ENCODE results near the gene ACOXL.
A peak's percentile ranks its signal among the peaks of the same experiment; 100 is the strongest.

Gene ACOXL

DNA sequence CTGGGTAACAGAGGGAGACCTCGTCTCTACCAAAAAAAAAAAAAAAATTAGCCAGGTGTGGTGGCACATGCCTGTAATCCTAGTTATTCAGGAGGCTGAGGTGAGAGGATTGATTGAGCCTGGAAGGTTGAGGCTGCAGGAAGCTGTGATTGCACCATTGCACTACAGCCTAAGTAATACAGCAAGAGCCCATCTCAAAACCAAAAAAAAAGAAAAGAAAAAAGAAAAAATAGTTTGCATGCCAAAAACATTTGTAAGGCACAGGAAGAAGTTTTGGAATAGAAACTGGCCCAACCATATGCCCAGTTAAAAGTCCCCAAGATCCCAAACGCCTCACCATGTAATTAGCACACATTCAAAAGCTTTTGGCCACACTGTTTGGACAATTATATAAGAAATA is 13.4 kb upstream of the ACOXL start:
- no peak for DNase-seq

DNA sequence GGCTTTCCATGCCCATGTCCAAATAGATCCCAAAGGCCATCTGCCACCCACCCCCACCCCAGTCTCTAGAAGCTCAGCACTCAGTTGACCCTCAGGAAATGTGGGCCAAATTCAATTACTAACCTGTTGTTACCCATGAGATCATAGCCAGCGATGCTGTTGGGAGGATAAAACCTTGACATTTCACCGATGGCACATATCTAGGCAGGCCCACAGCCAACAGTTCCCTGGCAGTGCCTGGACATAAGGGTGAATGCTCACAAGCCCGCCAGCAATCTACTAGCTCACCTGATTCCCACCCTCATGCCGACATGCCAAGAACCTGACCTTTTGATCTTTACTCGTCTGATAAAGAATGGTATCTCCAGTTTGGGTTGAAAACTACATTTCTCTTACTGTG is 11.8 kb upstream of the ACOXL start:
- DNase-seq, result no peak

DNA sequence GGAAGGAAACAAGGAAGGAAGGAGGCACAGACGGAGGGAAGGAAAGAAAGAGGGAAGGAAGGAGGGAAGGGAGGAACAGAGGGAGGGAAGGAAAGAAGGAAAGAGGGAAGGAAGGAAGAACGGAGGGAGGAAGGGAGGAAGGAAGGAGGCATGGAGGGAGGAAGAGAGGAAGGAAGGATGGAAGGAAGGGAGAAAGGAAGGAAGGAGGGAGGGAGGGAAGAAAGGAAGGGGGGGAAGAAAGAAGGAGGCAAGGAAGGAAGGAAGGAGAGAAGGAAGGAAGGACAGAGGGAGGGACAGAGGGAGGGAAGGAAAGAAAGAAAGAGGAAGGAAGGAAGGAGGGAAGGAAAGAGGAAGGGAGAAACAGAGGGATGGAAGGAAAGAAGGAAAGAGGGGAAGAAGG is 7.6 kb upstream of the ACOXL start:
- DNase-seq, result no peak

DNA sequence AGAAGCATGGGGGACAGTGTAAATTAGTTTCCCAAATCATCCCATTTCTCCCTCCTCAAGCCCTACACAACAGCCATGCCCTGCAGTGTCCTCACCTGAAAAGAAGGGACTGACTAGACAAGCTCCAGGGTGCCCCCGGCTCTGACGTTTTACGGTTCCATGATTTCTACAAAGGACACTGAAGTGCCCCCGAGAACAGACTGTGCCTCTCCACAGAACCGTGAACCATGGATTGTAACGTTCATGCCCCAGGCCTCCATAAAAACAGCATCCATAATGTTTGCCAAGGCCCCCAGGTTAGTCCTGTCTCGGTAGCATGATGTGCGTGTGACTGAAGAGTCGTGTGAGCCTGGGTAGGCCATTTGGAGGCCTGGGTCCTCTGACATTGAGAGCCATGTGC is 7.0 kb upstream of the ACOXL start:
- DNase-seq, result no peak

DNA sequence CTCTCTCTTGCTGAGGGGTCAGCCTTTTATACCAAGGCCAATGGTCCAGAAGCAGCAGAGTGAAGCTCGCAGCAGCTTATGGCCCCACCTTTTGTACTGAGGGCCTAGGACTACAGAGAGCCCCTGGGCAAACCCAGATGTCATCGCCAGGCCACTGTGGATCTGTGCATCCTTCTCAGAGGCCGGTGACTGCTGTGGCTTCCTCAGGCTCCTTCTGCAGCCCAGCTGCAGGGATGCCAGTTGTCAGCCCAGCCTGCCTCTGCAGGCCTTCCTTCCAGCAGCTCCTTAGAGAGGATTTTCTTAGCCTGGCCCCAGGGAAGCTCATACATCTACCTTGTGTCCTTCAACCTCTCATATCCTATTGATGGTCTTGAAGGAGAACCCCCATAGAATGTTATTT is 6.5 kb upstream of the ACOXL start:
- no peak for DNase-seq

DNA sequence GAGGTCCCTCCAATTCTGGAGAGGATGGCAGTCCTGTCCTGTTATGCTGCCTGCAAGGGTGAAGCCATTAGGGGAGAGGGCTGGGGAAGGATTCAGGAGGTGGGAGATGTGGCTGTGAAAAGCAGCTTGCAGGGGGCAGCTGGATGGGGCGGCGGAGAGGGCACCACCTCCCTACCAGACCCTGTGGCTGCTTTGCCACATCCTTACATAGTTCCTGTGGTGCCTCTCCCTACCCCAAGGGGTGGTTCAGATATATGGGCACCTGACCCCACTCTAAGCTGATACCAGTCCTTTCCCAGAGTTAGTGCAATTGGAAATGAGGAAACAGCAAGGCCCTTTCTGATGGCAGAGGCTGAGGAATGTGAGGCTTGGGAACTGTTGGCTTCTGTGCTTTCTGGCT is 6.1 kb upstream of the ACOXL start:
- DNase-seq, result no peak

DNA sequence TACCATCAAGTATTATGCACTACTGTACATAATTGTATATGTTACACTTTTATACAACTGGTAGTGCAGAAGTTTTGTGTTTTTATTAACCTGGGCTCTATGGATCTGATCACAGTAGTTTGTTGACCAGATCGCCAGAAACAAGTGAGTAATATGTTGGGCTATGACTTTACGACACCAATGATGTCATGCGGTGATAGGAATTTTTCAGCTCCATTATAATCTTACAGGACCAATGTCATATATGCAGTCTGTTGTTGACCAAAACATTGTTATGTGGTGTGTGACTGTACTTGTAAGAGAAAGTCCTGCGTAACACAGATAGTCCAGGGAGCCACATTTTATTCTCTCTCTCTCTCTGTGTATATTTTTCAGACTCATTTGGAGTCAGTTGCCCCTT is 4.5 kb upstream of the ACOXL start:
- no peak for DNase-seq

DNA sequence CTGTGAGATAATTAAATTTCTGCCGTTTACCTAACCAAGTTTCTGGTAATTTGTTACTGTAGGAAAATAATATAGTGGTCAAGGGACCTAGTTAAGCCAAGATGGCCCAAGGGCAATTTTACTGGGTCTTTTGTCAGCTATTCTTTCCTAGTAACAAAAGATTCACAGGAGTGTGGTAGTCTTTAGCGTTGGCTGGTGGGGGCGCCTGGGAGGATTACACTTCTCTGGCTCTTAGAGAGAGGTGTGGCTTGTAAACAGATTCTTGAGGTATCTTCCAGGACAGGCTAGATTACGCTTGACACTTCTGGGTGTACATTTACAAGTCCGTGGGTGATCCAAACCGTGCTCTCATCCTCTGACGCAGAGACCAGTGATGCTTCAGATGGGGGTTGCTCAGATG is 3.3 kb upstream of the ACOXL start:
- no peak for DNase-seq

DNA sequence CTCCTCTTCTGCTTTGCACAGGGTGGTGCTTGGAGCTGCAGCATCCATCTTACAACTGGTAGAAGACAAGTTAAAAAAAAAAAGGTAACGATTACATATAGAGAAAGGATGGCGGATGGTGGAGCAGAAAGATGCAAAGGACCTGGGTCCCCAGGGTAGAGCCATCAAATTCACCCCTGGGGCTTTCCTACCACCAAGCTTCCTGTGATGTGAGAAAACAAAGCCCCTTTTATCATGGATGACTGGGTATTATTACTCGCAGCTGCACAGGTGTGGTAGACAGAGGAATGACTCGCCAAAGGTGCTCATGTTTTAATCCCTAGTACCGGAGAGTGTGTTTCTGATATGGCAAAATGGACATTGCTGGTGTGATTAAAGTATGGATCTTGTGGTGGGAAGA is 1.3 kb upstream of the ACOXL start:
- DNase-seq, result no peak

DNA sequence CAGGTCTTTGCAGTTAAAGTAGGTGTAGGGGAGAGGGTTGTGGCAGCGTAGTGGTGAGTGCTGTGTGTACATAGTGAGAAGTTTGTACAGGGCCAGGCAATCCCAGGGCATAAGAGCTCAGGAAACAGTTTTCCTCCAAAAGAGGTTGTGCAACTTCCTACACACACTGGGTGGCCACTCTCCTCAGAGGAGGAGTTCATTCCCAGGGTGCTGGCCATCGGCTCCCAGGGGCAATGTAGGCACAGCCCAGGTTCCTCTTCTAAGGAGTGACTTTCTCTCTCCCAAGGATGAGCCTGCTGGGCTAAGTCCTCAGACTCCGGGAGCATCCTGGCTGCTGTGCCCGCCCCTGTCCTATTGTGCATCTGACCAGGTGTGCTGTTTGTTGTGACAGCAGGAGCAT is 3.0 kb downstream of the ACOXL start:
- DNase-seq, result no peak

DNA sequence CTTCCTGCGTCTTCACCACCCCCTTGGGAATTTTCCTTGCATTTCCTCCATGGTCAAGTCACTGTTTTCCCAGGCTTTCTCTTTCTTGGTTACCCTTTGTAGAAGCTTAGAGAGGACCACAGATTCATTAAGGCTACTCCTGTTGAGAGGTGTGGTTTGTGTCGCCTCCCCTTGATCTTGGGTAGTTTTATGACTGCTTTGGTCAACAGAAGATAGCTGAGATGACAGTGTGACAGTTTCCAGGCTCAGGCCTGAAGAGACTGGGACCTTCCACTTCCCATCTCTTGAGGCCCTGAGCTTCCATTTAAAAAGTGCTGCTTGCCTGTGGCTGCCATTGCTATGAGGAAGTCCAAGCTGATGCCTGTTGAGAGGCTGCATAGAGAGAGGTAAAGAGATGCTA is 5.4 kb downstream of the ACOXL start:
- DNase-seq, result no peak

DNA sequence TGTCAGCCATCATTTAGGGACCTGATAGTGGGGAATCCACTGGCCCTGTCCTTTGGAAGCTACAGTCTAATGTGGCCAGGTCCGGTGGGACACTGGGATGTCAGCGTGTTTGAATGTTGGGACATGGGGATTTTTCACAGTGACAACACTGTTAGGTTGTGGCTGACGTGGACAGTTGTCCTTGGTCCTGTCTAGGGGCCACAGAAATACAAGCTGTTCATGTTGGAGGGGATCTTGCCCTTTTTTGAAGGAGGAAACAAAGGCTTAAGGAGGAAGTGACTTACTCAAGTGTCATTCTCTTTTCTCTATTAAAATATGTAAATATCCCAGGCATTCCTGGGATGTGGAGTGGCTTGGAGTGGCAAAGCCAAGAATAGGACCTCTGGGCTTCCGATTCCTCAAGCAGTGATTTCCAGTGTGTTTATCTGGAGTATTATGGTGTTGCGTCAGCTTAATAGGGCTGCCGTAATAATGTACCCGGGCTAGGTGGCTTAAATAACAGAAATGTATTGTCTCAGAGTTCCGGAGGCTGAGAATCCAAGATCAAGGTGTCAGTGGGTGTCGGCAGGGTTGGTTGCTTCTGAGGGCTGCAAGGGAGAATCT is 8.5 kb downstream of the ACOXL start:
- DNase-seq, result no peak

DNA sequence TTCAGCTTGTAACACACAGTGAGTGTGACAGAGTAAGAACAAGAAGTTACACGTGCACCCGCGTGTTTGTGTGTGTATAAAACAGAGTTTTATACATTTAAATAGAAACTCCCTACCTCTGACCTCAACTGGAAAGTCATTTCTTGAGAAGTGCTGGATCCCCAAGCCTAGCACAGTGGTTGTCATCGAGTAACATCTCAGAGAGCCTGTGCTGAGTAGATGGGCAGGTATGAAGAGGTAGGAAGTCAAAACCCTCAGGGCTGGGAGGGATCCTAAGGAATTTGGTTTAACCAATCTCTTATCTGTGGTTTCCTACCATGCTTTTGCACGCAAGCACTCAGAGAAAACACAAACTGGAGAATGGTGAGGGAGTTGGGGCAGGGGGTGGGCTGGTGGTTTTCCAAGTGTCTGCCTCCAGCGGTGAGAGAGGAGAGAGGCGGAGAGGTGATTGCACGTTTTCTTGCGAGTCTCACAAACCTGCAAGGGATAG is 9.2 kb downstream of the ACOXL start:
- no peak for DNase-seq

DNA sequence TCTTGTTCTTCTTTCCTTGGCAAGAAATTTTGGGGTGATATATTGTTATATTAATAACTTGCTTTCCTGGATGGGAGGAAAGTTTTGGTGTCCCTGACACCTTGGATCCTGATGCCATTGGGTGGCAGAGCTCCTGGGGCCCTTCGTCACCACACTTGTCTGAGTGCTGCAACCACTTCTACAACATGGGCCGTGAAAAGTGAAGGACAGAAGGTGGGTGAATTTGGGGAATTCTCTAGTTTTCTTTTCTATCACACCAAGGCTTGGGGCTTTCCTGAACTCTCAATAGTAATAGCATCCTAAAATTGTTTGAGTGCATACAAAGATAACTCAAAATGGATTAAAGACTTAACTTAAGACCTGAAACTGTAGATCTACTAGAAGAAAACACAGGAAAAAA is 10.0 kb downstream of the ACOXL start:
- DNase-seq, result no peak

DNA sequence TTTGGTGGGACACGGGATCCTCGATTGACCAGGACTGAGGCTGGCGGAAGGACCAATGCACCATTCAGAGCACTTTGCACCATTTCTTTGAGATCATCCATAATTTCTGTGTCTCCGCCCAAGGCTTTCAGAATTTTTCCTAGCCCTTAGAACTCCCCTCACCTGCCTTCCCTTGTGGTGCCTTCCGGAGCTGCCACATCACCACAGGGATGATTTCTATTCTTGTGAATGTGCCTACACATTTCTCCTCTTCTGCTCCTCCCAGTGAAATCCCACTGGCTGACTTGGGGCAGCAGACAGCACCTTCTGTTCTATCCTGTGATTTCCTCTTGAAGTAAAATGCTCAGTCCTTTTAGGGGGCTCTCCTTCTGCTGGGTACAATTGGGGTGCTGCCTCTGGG is 11.2 kb downstream of the ACOXL start:
- DNase-seq, result no peak

DNA sequence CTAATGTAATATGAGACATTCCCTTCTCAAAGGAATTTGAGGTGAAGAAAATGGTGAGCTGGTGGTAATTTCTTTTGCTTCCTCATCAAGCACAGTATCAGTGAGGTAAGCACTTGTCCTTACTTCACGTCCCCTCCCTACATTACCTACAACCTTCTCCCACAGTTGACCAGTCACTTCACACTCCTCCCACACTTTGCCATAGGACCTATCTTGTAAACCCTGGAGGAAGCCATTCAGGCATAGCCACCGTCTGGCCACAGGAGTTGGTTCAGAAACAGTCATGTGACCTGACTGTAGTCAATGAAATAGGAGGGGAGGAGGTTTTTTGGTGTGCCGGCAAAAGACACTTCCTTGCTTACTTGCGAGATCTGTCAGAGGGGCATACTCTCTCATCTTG is 12.1 kb downstream of the ACOXL start:
- no peak for DNase-seq

DNA sequence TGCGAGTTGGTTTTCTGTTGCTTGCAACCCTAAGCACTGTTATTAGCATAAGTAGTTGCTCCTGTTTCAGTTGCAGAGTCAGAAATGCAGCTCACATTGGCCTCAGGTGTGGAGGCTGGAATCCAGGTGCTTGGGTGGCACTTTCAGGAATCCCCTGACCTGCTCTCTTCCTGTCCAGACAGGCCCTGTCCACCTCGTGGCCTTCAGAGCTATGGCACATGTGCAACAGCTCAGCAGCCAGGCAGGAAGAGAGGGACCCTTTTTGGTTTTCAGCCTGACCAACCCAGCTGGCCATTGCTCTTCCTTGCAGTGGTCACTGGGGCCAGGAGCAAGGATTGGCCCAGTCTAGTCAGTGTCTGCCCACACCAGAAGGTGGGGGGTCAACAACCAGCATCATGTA is 12.7 kb downstream of the ACOXL start:
- DNase-seq, result no peak

DNA sequence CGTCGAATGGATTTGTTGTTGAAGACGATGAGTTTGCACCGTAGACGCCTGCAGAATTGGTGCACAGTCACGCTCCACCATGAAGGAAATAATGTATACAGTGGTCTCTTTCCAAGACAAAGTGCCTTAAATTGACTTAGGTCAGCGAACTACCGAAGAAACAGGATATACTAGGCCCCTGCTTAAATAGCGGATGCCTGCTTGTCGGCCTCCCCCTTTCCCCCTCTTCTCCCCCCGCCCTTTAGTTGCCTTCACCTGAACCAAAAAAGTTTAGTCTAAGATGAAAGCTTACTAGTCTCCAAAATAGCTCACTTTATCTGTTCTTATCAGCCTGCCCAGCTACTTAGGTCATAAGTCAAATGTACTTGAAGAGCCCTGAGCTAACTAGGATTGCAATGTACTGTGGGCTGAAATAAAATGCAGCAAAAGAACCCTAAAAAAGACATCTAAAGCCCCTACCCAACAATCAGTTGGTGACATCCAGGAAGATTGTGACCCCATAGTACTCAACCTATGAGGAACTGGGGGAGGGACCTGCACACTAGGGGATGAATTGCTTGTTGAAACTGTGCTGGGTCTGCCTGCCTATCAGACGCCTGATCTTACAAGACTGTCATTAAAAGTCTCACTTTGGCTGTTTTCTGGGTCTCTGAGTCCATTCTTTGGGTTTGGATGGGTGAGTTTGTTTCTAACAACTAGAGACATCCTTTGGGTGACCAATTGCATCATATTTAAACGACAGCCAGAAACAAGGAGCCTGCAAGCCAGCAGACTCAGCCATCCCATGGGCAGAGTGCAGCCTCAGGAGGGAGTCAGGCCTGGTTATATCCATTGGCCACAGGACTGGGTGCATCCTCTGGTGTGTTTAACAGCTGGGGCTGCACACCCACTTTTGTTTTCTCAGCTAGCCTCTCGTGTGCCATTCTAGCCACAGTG is 14.5 kb downstream of the ACOXL start:
- no peak for DNase-seq

DNA sequence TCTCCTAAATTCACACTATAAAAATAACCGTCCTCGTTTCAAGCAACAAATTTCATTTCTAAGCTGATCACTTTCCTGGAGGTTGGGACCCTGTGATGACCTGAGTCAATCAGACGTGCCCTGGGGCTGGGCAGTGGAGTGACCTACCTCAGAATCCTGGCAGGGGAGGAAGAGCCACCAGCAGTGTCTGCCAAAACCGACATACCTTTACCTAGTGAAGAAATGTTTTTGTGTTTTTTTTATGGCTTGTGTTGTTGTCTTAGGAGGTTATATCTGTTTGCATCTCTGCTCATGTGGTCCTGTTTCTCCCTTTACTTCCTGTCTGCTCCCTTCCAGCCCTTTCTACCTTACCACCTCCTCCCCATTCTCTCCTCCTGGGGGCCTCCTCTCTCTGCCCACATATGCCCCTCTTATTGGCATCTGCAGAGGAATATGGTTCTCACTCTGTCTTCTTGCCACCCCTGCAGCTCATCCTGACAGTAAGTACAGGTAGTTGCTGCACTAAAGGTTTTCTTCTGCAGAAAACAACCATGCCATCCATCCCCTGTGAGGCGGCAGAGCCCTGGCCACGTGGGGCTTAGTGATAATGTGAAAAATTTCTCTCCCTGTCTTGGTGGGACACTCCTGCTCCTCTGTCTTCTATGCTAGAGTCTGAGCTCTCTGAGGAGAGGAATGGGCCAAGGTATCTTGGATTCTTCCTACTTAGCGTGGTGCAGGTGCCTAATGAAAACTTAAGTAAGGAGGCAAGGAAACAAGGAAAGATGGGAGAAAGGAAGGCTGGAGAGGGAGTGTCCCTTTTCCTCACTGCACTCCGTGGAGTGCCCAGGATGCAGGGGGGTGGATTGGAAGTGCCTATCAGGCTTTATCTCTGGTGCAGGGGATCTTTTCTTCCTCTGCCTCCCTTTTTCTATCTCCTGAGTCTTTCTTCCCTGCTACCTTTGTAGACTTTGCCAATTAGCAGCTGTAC is 15.4 kb downstream of the ACOXL start:
- DNase-seq, result no peak

DNA sequence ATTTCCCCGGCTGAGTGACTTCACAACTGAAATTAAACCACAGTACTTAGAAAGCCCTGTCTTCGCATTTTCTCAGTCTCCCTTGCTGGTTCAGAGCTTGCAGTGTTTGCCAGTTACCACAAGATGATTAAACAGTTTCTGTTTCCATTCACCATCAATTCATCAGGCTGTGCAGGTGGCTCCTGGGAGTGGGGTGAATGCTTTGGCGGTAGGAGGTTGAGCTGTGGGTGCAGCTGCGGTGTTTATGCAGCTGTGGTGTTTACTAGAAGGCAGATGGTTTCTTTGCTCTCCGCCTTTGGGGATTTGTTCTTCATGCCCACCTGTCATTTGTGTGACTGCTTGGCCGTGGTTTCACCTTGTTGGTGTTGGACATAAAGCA is 16.1 kb downstream of the ACOXL start:
- DNase-seq, result peak; percentile 59

DNA sequence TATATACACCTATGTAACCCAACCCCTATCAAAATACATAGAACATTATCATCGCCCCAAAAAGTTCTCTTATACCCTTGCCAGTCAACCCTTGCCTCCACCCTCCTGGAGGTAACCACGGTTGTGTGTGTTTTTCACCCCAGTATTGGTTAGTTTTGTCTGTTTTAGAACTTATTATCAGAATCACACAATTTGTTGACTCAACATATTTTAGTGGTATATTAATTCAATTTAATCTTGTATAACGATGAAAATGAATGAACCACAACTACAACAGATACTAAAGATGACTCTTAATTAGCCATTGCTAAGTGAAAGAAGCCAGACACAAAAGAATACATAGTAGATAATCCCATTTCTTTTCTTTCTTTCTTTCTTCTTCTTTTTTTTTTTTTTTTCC is 19.3 kb downstream of the ACOXL start:
- DNase-seq, result no peak

DNA sequence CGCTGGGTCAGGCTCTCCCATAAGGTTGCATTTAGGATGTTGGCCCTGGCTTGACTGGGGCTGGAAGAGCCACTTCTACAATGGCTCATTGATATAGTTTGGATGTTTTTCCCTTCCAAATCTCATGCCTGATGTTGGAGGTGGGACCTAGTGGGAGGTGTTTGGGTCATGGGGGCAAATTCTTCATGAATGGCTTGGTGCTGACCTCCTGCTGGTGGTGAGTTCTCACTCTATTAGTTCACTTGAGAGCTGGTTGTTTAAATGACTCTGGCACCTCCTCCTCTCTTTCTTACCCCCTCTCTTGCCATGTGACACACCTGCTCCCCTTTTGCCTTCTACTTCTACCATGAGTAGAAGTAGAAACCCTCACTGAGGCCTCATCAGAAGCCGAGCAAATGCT is 20.5 kb downstream of the ACOXL start:
- DNase-seq, result no peak

DNA sequence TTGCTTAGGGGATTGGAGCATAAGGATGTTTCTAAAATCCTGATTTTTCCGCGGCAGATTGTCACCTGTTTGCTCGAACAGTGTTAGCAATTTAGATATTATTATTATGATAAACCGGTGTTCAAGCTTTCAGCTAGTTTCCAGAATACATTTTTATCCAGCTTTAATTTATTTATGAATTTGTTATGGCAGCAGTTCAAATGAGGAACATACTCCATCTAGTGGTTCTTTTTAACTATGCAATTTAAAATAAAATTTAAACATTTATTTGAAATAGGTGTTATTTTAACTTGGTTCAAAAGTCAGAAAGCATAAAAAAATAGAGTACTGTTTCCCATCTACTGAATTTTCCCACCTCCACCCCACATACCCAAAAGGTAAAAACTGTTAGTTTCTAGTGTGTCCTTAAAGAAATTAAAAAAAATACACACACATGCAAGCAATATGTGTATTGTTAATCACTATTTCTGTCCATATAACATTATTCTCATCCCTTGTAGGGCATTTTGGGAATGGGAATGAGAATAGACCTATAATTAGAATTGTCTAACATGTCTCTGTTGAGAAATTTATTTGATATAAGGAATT is 23.2 kb downstream of the ACOXL start:
- DNase-seq, result no peak
